Germinal center (tissue), 1 donor: ENCODE results near the gene FGF19.
"Not testable (repeated sequence)": the region's sequence is repeated elsewhere in the genome, so short reads cannot be mapped to it uniquely, and the experiment has no call there.

ENCODE experiments used
- DNase-seq: peaks from one replicate; pipeline ENCODE4 v3.0.0; 2012; ENCODE audit warnings: mixed read lengths, low spot score

Gene FGF19

GRCh38 chr11:69696749-69697468 lies 6.9 kb downstream of the FGF19 start:
- no peak for DNase-seq

- not testable (repeated sequence) for DNase-seq
These were observed 7.8 kb downstream of the FGF19 start for GRCh38 chr11:69695995-69696394.

GRCh38 chr11:69695581-69695980 lies 8.2 kb downstream of the FGF19 start:
- no peak for DNase-seq

- no peak for DNase-seq
These were observed 9.0 kb downstream of the FGF19 start for GRCh38 chr11:69694781-69695180.

GRCh38 chr11:69692422-69692821 lies 11.4 kb downstream of the FGF19 start:
- no peak for DNase-seq

- DNase-seq, result no peak
These were observed 12.4 kb downstream of the FGF19 start for GRCh38 chr11:69691463-69691862.

- no peak for DNase-seq
These were observed 14.1 kb downstream of the FGF19 start for GRCh38 chr11:69689484-69690319.

GRCh38 chr11:69687969-69688771 lies 15.7 kb downstream of the FGF19 start:
- DNase-seq, result not testable (repeated sequence)

- no peak for DNase-seq
These were observed 17.0 kb downstream of the FGF19 start for GRCh38 chr11:69686856-69687255.

- no peak for DNase-seq
These were observed 17.4 kb downstream of the FGF19 start for GRCh38 chr11:69686452-69686851.

- no peak for DNase-seq
These were observed 18.5 kb downstream of the FGF19 start for GRCh38 chr11:69685348-69685747.

GRCh38 chr11:69684651-69685050 lies 19.2 kb downstream of the FGF19 start:
- DNase-seq, result no peak

- no peak for DNase-seq
These were observed 20.0 kb downstream of the FGF19 start for GRCh38 chr11:69683764-69684333.

- no peak for DNase-seq
These were observed 21.0 kb downstream of the FGF19 start for GRCh38 chr11:69682681-69683326.

- DNase-seq, result no peak
These were observed 21.6 kb downstream of the FGF19 start for GRCh38 chr11:69682221-69682620.

- no peak for DNase-seq
These were observed 23.1 kb downstream of the FGF19 start for GRCh38 chr11:69680688-69681087.

- DNase-seq, result no peak
These were observed 26.1 kb downstream of the FGF19 start for GRCh38 chr11:69677749-69678148.

- peak; percentile 96 for DNase-seq
These were observed 28.7 kb downstream of the FGF19 start, which contains the start of gene LTO1 for GRCh38 chr11:69674886-69675714. Gene LTO1, minus strand, starts transcription at chr11:69675353. Its CDS starts 114 bp downstream, at chr11:69675239.

GRCh38 chr11:69674267-69674885 lies 29.4 kb downstream of the FGF19 start:
- DNase-seq, result no peak
